Hippocampal formation (tissue), 2 donors: ENCODE measurements around the gene NUDT22.

Source experiments
- DNase-seq, 2 donors: peaks; one replicate each; lab custom pipeline; 2025; lab: John Stamatoyannopoulos, UW

NUDT22 gene

GRCh38 chr11:64206457-64207255 is 19.4 kb upstream of the NUDT22 start, which contains the start of gene FERMT3:
FERMT3 (plus strand) TSS chr11:64206721; CDS start chr11:64207365, 644 bp downstream.
- peak in 1 of 2 donors; percentile 23 for DNase-seq

- no peak for DNase-seq
These were observed 18.6 kb upstream of the NUDT22 start for GRCh38 chr11:64207256-64208085.

- DNase-seq, result no peak
These were observed 17.8 kb upstream of the NUDT22 start for GRCh38 chr11:64208086-64208795.

- DNase-seq, result no peak
These were observed 17.1 kb upstream of the NUDT22 start for GRCh38 chr11:64208796-64209562.

DNA sequence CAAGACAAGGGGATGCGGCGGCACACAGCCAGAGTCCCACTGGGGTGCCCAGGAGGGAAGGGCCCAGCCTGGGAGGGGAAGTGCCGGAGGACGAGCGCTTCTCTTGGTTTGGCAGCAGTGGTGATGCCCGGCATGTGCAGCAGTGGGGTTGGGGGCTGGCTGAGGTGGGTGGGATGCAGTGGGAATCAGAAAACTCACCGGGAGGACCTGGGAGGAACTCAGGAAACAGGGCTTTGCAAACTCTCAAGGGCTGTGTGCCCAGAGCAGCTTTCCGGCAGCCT is 16.6 kb upstream of the NUDT22 start:
- no peak for DNase-seq

DNA sequence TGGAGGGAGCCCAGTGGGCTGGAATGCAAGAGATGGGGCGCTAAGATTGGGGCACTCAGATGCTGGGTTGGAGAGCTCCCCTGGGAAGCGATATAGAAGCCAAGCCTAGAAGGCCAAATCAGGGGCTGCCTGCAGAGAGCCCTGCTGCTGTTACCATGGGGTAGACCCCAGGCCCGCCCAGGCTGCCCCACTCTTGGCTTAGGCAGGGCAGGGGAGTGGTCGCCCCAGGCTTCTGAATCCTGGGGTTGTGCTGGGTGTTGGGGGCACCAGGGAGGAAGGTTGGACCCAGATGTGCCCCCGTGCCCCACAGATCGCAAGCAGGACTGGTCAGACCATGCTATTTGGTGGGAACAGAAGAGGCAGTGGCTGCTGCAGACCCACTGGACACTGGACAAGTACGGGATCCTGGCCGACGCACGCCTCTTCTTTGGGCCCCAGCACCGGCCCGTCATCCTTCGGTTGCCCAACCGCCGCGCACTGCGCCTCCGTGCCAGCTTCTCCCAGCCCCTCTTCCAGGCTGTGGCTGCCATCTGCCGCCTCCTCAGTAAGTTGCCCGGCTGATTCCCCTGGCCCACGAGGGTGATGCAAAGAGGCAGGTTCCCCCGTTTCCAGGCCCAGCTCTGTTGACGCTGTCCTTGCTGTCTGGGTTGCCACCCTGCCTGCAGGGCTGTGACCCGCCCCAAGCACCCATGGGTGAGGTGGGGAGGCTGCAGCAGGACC is 15.6 kb upstream of the NUDT22 start:
- DNase-seq, result no peak

DNA sequence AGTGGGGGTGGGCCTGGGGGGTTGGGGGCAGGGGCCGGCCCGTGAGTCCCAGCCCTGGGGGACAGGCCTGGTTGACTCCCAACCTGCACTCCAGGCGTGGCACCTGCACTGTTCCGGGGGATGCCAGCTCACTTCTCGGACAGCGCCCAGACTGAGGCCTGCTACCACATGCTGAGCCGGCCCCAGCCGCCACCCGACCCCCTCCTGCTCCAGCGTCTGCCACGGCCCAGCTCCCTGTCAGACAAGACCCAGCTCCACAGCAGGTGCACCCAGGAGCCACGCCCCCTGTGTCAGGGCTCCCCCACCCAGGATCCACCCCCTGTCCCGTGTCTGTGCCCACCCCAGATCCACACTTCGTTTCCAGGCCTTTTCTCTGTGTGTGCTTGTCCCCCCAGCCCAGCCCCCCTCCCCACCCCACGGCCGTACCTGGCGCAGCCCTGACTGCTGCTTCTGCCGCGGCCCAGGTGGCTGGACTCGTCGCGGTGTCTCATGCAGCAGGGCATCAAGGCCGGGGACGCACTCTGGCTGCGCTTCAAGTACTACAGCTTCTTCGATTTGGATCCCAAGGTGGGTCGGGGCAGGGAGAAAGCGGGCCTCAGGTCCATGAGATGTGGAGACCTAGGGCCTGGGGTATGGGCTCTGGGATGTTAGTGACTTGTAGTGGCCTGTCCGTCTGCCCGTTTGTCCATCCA is 14.7 kb upstream of the NUDT22 start:
- DNase-seq, result no peak

GRCh38 chr11:64216879-64217278 is 9.2 kb upstream of the NUDT22 start:
- no peak for DNase-seq

DNA sequence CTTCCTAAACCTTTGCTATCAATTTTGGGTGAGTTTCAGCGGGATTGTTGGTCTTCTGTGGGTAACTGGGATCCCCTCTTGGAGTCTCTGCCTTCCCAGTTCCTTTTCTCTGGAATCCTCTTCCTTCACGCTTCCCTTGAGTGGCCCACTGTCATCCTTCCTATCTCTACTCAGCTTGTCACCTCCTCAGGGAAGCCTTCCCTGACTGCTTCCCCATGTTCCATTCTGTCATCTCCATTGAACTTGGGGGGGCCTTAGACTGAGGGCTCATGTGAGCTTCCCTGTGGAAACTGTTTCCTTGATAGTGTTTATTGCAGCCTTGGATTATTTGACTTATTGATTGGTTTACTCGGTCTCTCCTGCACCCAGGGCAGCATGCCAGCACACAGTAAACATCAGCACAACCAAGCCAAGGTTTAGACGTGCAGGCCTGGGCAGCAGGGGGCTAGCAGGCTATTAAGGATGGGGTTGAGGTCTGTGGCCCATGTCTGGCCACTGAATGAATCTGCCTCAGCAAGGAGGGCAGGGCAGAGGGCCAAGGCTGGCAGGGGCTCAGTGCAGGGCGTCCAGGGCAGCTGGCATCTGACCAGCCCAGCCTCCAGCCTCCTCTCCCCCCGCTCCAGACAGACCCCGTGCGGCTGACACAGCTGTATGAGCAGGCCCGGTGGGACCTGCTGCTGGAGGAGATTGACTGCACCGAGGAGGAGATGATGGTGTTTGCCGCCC is 7.3 kb upstream of the NUDT22 start:
- DNase-seq, result no peak

DNA sequence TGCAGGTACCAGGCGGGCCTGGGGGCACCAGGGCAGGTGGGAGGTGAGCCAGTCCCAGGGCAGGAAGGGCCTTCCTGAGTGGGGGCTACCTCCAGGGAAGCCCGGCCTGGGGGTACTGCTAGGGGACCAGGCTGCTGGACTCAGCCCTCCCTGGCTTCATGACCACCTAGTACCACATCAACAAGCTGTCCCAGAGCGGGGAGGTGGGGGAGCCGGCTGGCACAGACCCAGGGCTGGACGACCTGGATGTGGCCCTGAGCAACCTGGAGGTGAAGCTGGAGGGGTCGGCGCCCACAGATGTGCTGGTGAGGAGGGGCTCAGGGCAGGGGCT is 6.8 kb upstream of the NUDT22 start:
- no peak for DNase-seq

- no peak for DNase-seq
These were observed 6.3 kb upstream of the NUDT22 start for GRCh38 chr11:64219755-64220154.

- no peak for DNase-seq
These were observed 5.8 kb upstream of the NUDT22 start for GRCh38 chr11:64220271-64220670.

GRCh38 chr11:64220798-64221197 is 5.3 kb upstream of the NUDT22 start:
- no peak for DNase-seq

DNA sequence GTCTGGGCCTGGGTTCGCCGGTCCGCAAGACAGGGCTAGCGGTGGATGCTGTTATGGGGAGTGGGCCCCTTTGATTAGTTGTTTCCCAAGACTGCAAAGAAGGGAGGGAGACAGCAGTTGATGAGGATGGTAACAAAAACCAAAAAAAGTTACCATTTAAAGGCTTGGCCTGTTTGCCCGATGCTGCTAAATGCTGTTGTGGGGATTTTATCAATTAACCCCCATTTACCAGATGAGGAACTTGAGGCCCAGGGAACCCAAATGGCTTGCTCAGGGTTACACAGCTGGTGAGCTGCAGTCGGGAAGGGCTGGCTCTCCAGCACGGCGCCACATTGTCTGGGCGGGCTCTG is 3.4 kb upstream of the NUDT22 start:
- no peak for DNase-seq

DNA sequence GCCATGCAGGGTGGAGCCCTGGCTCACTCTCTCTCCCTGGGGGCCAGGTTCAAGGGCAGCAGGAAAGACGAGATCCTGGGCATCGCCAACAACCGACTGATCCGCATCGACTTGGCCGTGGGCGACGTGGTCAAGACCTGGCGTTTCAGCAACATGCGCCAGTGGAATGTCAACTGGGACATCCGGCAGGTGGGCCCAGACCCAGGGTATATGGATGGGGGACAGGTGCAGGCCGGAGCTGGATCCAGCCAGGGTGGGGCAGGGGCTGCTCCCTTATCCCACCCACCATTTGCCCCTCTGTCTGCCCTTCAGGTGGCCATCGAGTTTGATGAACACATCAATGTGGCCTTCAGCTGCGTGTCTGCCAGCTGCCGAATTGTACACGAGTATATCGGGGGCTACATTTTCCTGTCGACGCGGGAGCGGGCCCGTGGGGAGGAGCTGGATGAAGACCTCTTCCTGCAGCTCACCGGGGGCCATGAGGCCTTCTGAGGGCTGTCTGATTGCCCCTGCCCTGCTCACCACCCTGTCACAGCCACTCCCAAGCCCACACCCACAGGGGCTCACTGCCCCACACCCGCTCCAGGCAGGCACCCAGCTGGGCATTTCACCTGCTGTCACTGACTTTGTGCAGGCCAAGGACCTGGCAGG is 2.9 kb upstream of the NUDT22 start:
- DNase-seq, result no peak

GRCh38 chr11:64224151-64224890 is 1.8 kb upstream of the NUDT22 start:
- DNase-seq, result no peak

DNA sequence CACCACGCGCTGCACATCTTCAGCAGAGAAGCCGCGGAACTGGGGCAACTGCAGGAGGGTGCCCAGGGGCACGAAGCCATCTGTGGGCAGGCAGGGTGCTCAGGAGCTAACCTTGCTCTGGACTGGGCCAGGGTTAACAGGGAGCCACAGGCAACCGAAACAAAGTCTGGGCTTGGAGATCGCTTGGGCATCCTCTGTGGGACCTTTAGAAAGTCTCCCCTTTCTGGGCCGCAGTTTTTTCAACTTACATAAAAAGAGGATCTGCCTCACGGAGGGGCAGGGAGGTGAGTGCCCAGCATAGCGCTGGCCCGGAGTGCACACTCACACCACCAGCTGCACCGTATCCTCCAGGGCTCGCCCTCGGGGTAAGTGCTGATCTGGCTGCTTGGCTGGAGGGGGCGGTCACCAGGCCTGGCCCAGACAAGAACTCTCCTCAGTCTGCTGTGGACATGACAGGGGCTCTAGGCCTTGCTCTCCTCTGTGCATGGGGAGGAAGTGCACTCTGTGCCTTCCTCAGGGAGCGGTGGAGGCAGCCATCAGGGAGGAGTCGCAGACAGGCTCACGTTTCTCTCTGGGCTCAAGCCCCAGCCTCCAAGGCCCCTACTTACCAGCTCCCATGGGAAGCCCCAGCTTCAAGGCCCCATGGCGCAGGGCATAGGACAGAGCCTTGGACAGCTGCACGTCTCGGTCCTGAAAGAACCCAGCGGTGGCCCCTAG is 1.0 kb upstream of the NUDT22 start:
- no peak for DNase-seq

DNA sequence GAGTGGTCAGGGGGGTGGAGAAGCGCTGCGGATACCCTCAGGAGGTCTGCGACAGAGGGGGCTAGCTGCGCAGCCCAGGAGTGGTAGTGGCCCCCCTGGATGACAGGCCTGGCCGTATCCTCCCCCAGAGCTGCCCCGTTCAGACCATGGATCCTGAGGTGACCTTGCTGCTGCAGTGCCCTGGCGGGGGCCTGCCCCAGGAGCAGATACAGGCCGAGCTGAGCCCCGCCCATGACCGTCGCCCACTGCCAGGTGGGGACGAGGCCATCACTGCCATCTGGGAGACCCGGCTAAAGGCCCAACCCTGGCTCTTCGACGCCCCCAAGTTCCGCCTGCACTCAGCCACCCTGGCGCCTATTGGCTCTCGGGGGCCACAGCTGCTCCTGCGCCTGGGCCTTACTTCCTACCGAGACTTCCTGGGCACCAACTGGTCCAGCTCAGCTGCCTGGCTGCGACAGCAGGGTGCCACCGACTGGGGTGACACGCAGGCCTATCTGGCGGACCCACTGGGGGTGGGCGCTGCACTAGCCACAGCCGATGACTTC is 505 bp downstream of the NUDT22 start:
- no peak for DNase-seq
